CD4-positive, CD25-positive, alpha-beta regulatory T cell (primary cell): ENCODE data around the gene EIF5AL1. TPM values are rescaled to one million over a fixed set of nuclear protein-coding genes. Genes with fewer than 3 reads are reported as not detected.

Source experiments
- polyA plus RNA-seq, 4 donors: library from polyadenylated mRNA; unstranded; fragments of 300-500 nt; fragmentation: Illumina TruSeq; gene quantifications; one replicate each; pipeline ENCODE4 v1.2.3, GENCODE V29; 2021
- total RNA-seq: library from RNA; stranded (reverse); gene quantifications from one replicate; pipeline ENCODE4 v1.2.3, GENCODE V29; 2022

EIF5AL1 gene
- total and polyA plus RNA-seq, 5 donors from 2014 or later = 0.11 to 0.45 (median 0.25) TPM; not detected in 1

Other genes with a start within 250 kb of the EIF5AL1 start
- 60.2 TPM for gene PPIF, start 165.1 kb upstream of the EIF5AL1 start, total RNA-seq
- 10 to 100 TPM; 15.5 to 18.6 (median 17.2) TPM for gene PPIF, start 165.1 kb upstream of the EIF5AL1 start, polyA plus RNA-seq
- gene ZCCHC24, start 66.9 kb upstream of the EIF5AL1 start, total RNA-seq = 1.8 TPM
- under 1 TPM; 0.25 to 0.94 (median 0.66) TPM for gene ZCCHC24, start 66.9 kb upstream of the EIF5AL1 start, polyA plus RNA-seq
- gene SFTPA2, start 47.9 kb downstream of the EIF5AL1 start, total RNA-seq = not detected
- gene SFTPA2, start 47.9 kb downstream of the EIF5AL1 start, polyA plus RNA-seq = not detected
- not detected for gene SFTPA1, start 98.4 kb downstream of the EIF5AL1 start, total RNA-seq
- not detected for gene SFTPA1, start 98.4 kb downstream of the EIF5AL1 start, polyA plus RNA-seq
- 2.4 TPM for gene NUTM2B, start 190.7 kb downstream of the EIF5AL1 start, total RNA-seq
- gene NUTM2B, start 190.7 kb downstream of the EIF5AL1 start, polyA plus RNA-seq = under 1 TPM in 3 of 4 donors, not detected in 1; 0.05 to 0.15 (median 0.08) TPM